Duodenal mucosa (tissue), 2 donors: Measurements from ENCODE around the gene TRIM7.

Experiments
- H3K27ac ChIP-seq: one replicate; pipeline ENCODE4 v1.7.0; 2013; ENCODE audit warnings: low read depth, low read length
- H3K27me3 ChIP-seq, 2 donors: one replicate each; pipeline ENCODE4 v1.7.0; 2013; ENCODE audit warnings: low read length in 2 of 2, control low read depth in 1 of 2; ENCODE audit not compliant: insufficient read depth in 2 of 2, control insufficient read depth in 1 of 2
- H3K36me3 ChIP-seq, 2 donors: one replicate each; pipeline ENCODE4 v1.7.0; 2013; ENCODE audit warnings: low read length in 2 of 2, control low read depth in 1 of 2; ENCODE audit not compliant: insufficient read depth in 2 of 2, control insufficient read depth in 1 of 2
- H3K4me1 ChIP-seq, 2 donors: one replicate each; pipeline ENCODE4 v1.7.0; 2013; ENCODE audit warnings: low read length in 2 of 2, control low read depth in 1 of 2; ENCODE audit not compliant: insufficient read depth in 2 of 2, control insufficient read depth in 1 of 2
- H3K4me3 ChIP-seq, 2 donors: one replicate each; pipeline ENCODE4 v1.7.0; 2013; ENCODE audit warnings: low read length in 2 of 2, low read depth in 1 of 2
- H3K9ac ChIP-seq, 2 donors: one replicate each; pipeline ENCODE4 v1.7.0; 2013; ENCODE audit warnings: low read length in 2 of 2, low read depth in 1 of 2
- H3K9me3 ChIP-seq, 2 donors: one replicate each; pipeline ENCODE4 v1.7.0; 2013; ENCODE audit warnings: low read length in 2 of 2, control low read depth in 1 of 2; ENCODE audit not compliant: control insufficient read depth in 1 of 2

Gene TRIM7

GRCh38 chr5:181203093-181203711 lies 1.8 kb downstream of the TRIM7 start:
- H3K9ac ChIP-seq: no peak overlapping the region
- H3K27ac ChIP-seq: no peak overlapping the region
- no peak overlapping the region for H3K4me3 ChIP-seq

GRCh38 chr5:181200816-181201215 lies 4.2 kb downstream of the TRIM7 start:
- Histone ChIP-seq H3K36me3 (no peaks in the 10 kb centered on the region), H3K27ac (no peak overlapping the region), H3K4me1 (peaks cover 10 to 14% of the 10 kb centered on the region in 2 donors), H3K4me3 (no peak overlapping the region), H3K9me3 (no peaks in the 10 kb centered on the region), H3K9ac (no peak overlapping the region), H3K27me3 (peaks cover 16 to 26% of the 10 kb centered on the region in 2 donors)

More at GRCh38 chr5:181203093-181203711, 1.8 kb downstream of the TRIM7 start:
- no peaks in the 10 kb centered on the region for H3K9me3 ChIP-seq
- H3K4me1 ChIP-seq: peaks cover 20 to 22% of the 10 kb centered on the region in 2 donors
- no peaks in the 10 kb centered on the region for H3K36me3 ChIP-seq
- peaks cover 18 to 31% of the 10 kb centered on the region in 2 donors for H3K27me3 ChIP-seq

- Histone ChIP-seq H3K27ac (no peak overlapping the region), H3K9me3 (no peaks in the 10 kb centered on the region), H3K9ac (no peak overlapping the region), H3K4me3 (no peak overlapping the region), H3K27me3 (peaks cover 11 to 18% of the 10 kb centered on the region in 2 donors), H3K36me3 (no peaks in the 10 kb centered on the region), H3K4me1 (peaks cover 5 to 9% of the 10 kb centered on the region in 2 donors)
Observed at GRCh38 chr5:181199881-181200638, 4.9 kb downstream of the TRIM7 start.

- no peaks in the 10 kb centered on the region for H3K36me3 ChIP-seq
- peaks cover 11 to 13% of the 10 kb centered on the region in 2 donors for H3K27me3 ChIP-seq
- H3K9ac ChIP-seq: no peak overlapping the region
- H3K4me3 ChIP-seq: no peak overlapping the region
- peaks cover 3 to 7% of the 10 kb centered on the region in 2 donors for H3K4me1 ChIP-seq
- no peaks in the 10 kb centered on the region for H3K9me3 ChIP-seq
- H3K27ac ChIP-seq: no peak overlapping the region
Observed at GRCh38 chr5:181198905-181199519, 6.0 kb downstream of the TRIM7 start.

GRCh38 chr5:181198106-181198685 lies 6.8 kb downstream of the TRIM7 start:
- no peak overlapping the region for H3K9ac ChIP-seq
- no peaks in the 10 kb centered on the region for H3K36me3 ChIP-seq
- H3K27me3 ChIP-seq: peaks cover 5 to 6% of the 10 kb centered on the region in 2 donors
- H3K9me3 ChIP-seq: no peaks in the 10 kb centered on the region
- no peak overlapping the region for H3K4me3 ChIP-seq
- H3K4me1 ChIP-seq: peaks cover 0 to 5% of the 10 kb centered on the region in 2 donors
- H3K27ac ChIP-seq: no peak overlapping the region

- Histone ChIP-seq H3K36me3 (no peaks in the 10 kb centered on the region), H3K4me3 (no peak overlapping the region), H3K27me3 (peaks cover 0 to 4% of the 10 kb centered on the region in 2 donors), H3K27ac (no peak overlapping the region), H3K4me1 (peaks cover 5% of the 10 kb centered on the region in 2 donors), H3K9ac (no peak overlapping the region), H3K9me3 (no peaks in the 10 kb centered on the region)
Observed at GRCh38 chr5:181197326-181197951, 7.6 kb downstream of the TRIM7 start.

- no peak overlapping the region for H3K4me3 ChIP-seq
- H3K9me3 ChIP-seq: no peaks in the 10 kb centered on the region
- H3K4me1 ChIP-seq: peaks cover 9% of the 10 kb centered on the region in 2 donors
- H3K27ac ChIP-seq: no peak overlapping the region
- no peaks in the 10 kb centered on the region for H3K36me3 ChIP-seq
- no peaks in the 10 kb centered on the region for H3K27me3 ChIP-seq
- no peak overlapping the region for H3K9ac ChIP-seq
Observed at GRCh38 chr5:181195249-181195761, 9.7 kb downstream of the TRIM7 start.

- Histone ChIP-seq H3K27me3 (no peaks in the 10 kb centered on the region), H3K9ac (no peak overlapping the region), H3K4me3 (no peak overlapping the region), H3K4me1 (peaks cover 9 to 15% of the 10 kb centered on the region in 2 donors), H3K36me3 (no peaks in the 10 kb centered on the region), H3K27ac (no peak overlapping the region), H3K9me3 (no peaks in the 10 kb centered on the region)
Observed at GRCh38 chr5:181194489-181195248, 10.3 kb downstream of the TRIM7 start.

GRCh38 chr5:181193656-181194055 lies 11.3 kb downstream of the TRIM7 start:
- no peak overlapping the region for H3K9ac ChIP-seq
- no peaks in the 10 kb centered on the region for H3K9me3 ChIP-seq
- no peaks in the 10 kb centered on the region for H3K27me3 ChIP-seq
- no peak overlapping the region for H3K27ac ChIP-seq
- no peaks in the 10 kb centered on the region for H3K36me3 ChIP-seq
- peaks cover 9 to 22% of the 10 kb centered on the region in 2 donors for H3K4me1 ChIP-seq
- H3K4me3 ChIP-seq: no peak overlapping the region
